ENCODE measurements around the gene CCDC59. TPM values are rescaled to one million over a fixed set of nuclear protein-coding genes. Genes with fewer than 3 reads are reported as not detected.
"Not testable (repeated sequence)": the region's sequence is repeated elsewhere in the genome, so short reads cannot be mapped to it uniquely, and the experiment has no call there.

Gene CCDC59, protein sequence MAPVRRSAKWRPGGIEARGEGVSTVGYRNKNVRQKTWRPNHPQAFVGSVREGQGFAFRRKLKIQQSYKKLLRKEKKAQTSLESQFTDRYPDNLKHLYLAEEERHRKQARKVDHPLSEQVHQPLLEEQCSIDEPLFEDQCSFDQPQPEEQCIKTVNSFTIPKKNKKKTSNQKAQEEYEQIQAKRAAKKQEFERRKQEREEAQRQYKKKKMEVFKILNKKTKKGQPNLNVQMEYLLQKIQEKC
- total RNA-seq, result 10 to 100 TPM; 76.8 to 85.5 TPM

DNA sequence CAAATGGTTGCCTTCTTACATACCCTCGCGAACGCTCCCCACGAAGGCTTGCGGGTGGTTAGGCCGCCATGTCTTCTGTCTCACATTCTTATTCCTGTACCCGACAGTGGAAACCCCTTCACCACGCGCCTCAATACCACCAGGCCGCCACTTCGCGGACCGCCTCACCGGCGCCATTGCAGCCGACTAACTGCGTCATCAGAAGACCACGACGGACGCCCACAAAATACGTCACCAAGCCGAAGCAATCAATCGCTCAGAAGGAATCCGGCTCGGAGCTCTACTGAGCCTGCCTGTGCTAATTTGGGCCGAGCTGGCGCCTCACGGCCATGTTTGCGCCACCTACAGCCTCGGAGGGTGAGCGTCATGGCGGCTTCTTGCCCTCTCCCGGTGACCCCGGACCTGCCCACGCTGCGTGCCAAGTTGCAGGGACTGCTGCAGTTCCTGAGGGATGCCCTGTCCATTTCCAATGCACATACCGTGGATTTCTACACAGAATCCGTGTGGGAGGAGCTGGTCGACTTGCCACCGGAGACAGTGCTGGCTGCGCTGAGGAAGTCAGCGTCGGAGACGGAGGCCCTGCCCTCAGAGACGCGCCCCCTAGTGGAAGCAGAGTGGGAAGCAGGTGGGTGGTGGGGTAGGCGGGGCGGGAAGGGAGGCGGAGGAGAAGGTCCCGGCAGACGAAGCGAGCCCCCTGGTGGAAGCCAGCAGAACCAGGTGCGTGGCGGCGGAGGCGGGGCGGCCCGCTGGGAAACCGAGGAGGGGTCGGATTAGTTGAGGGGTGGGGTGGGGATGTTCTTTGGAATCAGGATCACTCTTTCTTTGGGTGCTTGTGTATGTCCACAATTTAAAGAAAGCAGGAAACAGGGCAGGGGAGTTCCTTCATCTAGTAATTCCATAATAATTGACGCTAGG is at the start of gene CCDC59, which contains the start of gene METTL25:
TSS of gene CCDC59 (minus strand) at position 188 of the 915 bp plus-strand sequence. CDS start at position 177, 11 bp downstream.
TSS of gene METTL25 (plus strand) at position 330 of the 915 bp plus-strand sequence. CDS start at position 367, 37 bp downstream.
- Mint-ChIP-seq H3K27ac (peak within 1 kb of the TSS; percentile 96), H3K36me3 (ENCODE audit: insufficient read depth in 2 of 2) (peaks cover 5 to 37% of the 10 kb centered on the region in 2 donors), H3K4me1 (ENCODE audit: low read depth) (peaks cover 49% of the 10 kb centered on the region), H3K4me3 (peak within 1 kb of the TSS; percentile 87 to 92), H3K27me3 (ENCODE audit: low read depth) (no peaks in the 10 kb centered on the region), H3K9me3 (no peaks in the 10 kb centered on the region)
- peak; percentile 94 for ATAC-seq (replicated peaks in 1 of 2)
- DNase-seq, result peak; percentile 95 to 96

DNA sequence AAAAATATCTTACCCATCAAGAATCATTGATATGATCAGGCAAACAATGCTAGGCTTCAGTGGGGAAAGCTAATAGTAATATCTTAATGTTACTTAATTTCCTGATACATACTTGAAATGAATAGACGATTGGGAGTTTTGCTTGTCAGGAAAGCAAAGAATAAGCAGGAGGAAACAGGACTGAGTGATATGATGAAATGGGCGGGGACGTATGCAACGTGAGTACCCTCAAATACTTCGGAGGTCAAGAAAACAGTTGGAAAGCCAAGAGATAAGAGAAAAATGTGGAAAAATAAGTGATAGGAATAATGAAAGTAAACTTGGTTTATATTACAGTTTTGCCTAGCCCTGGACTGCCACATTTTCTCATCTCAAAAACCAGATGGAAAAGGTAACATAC is 49.3 kb upstream of the CCDC59 start:
- H3K36me3 Mint-ChIP-seq (ENCODE audit: insufficient read depth in 2 of 2), result no peaks in the 10 kb centered on the region
- no peak overlapping the region for H3K4me3 Mint-ChIP-seq
- DNase-seq (no peak), ATAC-seq (replicated peaks in 1 of 2) (no peak)
- H3K27ac Mint-ChIP-seq, result no peak overlapping the region
- no peaks in the 10 kb centered on the region for H3K9me3 Mint-ChIP-seq
- no peaks in the 10 kb centered on the region for H3K27me3 Mint-ChIP-seq (ENCODE audit: low read depth)
- H3K4me1 Mint-ChIP-seq (ENCODE audit: low read depth), result no peaks in the 10 kb centered on the region

DNA sequence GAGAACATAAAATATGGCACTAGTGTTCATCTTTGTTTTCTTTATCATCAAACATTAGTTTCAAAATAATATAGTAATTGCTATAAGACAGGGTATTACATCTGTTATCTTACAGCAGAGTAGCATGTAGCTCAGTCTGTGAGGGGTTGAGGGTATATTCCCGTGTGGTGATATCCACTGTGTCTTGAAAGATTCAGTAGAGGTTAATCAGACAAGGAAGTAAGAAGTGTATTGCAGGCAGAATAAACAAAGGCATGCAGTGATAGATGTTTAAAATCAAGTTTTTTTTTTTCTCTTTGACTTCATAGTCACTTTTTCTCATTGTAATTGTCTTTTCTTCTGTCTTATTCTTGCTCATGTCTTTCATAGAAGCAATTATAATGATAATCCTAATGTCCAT is 48.5 kb upstream of the CCDC59 start:
- Mint-ChIP-seq H3K36me3 (ENCODE audit: insufficient read depth in 2 of 2) (no peaks in the 10 kb centered on the region), H3K27me3 (ENCODE audit: low read depth) (no peaks in the 10 kb centered on the region), H3K4me3 (no peak overlapping the region), H3K4me1 (ENCODE audit: low read depth) (no peaks in the 10 kb centered on the region), H3K9me3 (no peaks in the 10 kb centered on the region), H3K27ac (no peak overlapping the region)
- ATAC-seq (replicated peaks in 1 of 2) (no peak), DNase-seq (no peak)

DNA sequence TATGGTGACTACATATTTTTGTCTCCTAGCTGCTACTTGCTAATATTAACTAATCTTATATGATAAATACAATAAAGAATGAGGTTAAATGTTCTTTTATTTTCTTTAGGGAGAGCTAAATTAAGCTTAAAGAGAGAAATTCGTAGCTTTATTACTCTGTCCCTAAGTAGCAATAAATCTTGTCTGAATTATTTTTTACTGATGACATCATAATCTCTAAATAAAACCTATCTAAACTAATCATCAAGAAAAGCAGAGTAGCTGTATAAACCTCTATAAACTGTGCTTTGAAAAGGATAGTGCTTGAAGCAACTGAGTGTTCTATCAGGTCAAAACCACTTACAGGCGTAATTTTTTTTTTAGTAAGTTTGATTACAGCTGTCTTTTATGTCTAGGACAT is 42.6 kb upstream of the CCDC59 start:
- no peak for ATAC-seq (replicated peaks in 1 of 2)
- H3K27me3 Mint-ChIP-seq (ENCODE audit: low read depth), result no peaks in the 10 kb centered on the region
- H3K4me3 Mint-ChIP-seq, result no peak overlapping the region
- H3K4me1 Mint-ChIP-seq (ENCODE audit: low read depth), result no peaks in the 10 kb centered on the region
- DNase-seq, result no peak
- H3K27ac Mint-ChIP-seq, result no peak overlapping the region
- no peaks in the 10 kb centered on the region for H3K36me3 Mint-ChIP-seq (ENCODE audit: insufficient read depth in 2 of 2)
- H3K9me3 Mint-ChIP-seq, result no peaks in the 10 kb centered on the region

DNA sequence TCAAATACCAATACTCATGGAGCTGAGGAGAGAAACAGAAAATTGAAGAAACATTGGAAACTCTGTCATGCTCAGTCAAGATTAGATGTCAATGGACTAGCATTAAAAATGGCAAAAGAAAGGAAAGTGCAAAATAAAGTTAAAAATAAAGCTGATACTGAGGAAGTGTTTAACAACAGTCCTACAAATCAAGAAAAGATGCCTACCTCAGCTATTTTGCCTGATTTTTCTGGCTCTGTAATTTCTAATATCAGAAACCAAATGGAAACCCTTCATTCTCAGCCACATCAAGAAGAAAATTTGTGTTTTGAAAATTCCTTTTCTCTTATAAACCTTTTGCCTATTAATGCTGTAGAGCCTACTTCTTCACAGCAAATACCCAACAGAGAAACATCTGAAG is 40.7 kb upstream of the CCDC59 start:
- no peak for DNase-seq
- no peak overlapping the region for H3K4me3 Mint-ChIP-seq
- no peaks in the 10 kb centered on the region for H3K4me1 Mint-ChIP-seq (ENCODE audit: low read depth)
- H3K27ac Mint-ChIP-seq, result no peak overlapping the region
- ATAC-seq (replicated peaks in 1 of 2), result no peak
- no peaks in the 10 kb centered on the region for H3K9me3 Mint-ChIP-seq
- peaks cover 0 to 4% of the 10 kb centered on the region in 2 donors for H3K36me3 Mint-ChIP-seq (ENCODE audit: insufficient read depth in 2 of 2)
- H3K27me3 Mint-ChIP-seq (ENCODE audit: low read depth), result no peaks in the 10 kb centered on the region

DNA sequence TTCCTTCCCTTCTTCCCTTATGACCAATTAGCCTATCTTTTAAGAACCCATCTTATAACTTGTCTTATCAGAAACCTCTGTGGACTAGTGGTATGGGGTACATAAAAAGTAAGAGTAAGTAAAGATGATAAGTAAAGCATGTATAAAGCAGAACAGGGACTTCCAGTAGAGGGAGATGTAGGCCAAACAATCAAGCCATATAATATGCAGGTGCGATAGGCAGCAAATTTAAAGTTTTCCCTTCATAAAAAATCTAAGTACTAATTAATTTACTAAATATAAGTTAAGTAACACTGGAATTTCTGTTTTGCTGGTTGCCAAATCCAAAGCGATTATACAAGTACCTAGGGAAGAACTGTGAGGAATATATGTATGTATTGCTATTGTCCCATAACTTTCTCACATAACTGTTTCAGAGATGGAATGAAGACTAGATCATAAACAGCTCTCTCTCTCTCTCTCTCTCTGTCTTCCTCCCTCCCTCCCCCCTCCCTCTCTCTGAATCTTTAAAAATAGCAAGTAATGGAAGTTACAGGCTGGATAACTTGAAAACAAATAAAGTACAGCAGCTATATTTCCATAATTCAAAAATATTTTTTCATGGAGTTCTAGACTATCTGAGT is 25.9 kb upstream of the CCDC59 start:
- no peak overlapping the region for H3K27ac Mint-ChIP-seq
- H3K4me1 Mint-ChIP-seq (ENCODE audit: low read depth), result no peaks in the 10 kb centered on the region
- H3K27me3 Mint-ChIP-seq (ENCODE audit: low read depth), result no peaks in the 10 kb centered on the region
- H3K9me3 Mint-ChIP-seq, result no peaks in the 10 kb centered on the region
- H3K4me3 Mint-ChIP-seq, result no peak overlapping the region
- no peak for ATAC-seq (replicated peaks in 1 of 2)
- no peak for DNase-seq
- H3K36me3 Mint-ChIP-seq (ENCODE audit: insufficient read depth in 2 of 2), result peaks cover 0 to 1% of the 10 kb centered on the region in 2 donors

DNA sequence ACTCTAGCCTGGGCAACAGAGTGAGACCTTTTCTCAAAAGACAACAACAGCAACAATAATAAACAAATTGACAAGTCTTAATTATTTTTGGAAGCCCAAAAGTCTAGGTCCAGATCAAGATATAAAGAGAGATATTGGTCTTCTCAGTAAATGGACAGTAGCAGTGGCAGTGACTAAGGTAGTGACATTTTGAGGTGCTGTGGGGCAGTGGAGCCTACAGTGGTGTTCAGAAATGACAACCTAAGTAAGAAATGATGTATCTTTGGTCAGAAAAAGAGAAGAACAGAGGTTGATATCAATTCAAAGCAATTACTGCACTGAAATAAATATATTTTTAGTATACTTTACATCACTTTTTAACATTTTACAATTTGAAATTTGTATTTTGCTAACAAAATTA is 20.8 kb upstream of the CCDC59 start:
- DNase-seq (no peak), ATAC-seq (replicated peaks in 1 of 2) (no peak)
- peaks cover 4 to 5% of the 10 kb centered on the region in 2 donors for H3K36me3 Mint-ChIP-seq (ENCODE audit: insufficient read depth in 2 of 2)
- H3K4me1 Mint-ChIP-seq (ENCODE audit: low read depth), result no peaks in the 10 kb centered on the region
- no peak overlapping the region for H3K4me3 Mint-ChIP-seq
- H3K27ac Mint-ChIP-seq, result no peak overlapping the region
- peaks cover 0 to 4% of the 10 kb centered on the region in 2 donors for H3K9me3 Mint-ChIP-seq
- H3K27me3 Mint-ChIP-seq (ENCODE audit: low read depth), result no peaks in the 10 kb centered on the region

DNA sequence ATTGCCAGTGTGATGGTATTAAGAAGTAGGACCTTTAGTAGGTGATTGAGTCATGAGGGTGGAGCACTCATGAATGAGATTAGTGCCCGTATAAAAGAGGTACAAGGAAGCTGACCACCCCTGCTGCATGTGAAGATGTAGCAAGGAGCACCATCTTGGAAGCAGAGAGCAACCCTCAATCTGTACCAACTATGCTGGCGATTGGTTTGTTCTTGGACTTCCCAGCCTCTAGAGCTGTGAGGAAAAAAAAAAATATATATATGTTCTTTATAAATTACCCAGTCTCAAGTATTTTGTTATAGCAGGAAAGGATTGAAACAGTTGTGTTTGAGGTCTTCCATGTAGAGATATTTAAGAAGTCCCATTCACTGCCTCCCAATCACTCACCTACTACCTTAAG is 17.0 kb upstream of the CCDC59 start:
- Mint-ChIP-seq H3K27ac (no peak overlapping the region), H3K9me3 (peaks cover 0 to 6% of the 10 kb centered on the region in 2 donors), H3K27me3 (ENCODE audit: low read depth) (no peaks in the 10 kb centered on the region), H3K4me3 (no peak overlapping the region), H3K36me3 (ENCODE audit: insufficient read depth in 2 of 2) (peaks cover 8 to 9% of the 10 kb centered on the region in 2 donors), H3K4me1 (ENCODE audit: low read depth) (no peaks in the 10 kb centered on the region)
- ATAC-seq (replicated peaks in 1 of 2) (no peak), DNase-seq (no peak)

DNA sequence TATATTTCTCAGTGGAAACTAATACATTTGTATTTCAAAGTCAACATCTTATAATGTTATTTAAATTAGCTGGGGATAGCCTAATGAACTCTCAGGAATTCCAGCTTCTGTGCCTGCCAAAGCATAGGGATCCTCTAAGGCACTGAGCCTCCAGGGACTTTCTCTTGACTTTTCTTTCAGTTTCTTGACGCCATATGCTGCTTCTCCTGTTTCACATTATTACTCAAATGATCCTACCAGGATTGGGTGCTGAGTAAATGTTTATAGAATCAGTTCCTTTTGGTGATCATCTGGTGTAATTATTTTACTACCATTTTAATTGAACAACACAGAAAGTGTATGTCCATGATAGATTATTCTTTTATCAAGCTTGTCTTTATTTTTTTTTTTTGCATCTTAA is 8.0 kb upstream of the CCDC59 start:
- Mint-ChIP-seq H3K4me1 (ENCODE audit: low read depth) (peaks cover 4% of the 10 kb centered on the region), H3K4me3 (no peak overlapping the region), H3K27me3 (ENCODE audit: low read depth) (no peaks in the 10 kb centered on the region), H3K36me3 (ENCODE audit: insufficient read depth in 2 of 2) (peaks cover 1 to 5% of the 10 kb centered on the region in 2 donors), H3K27ac (no peak overlapping the region), H3K9me3 (no peaks in the 10 kb centered on the region)
- no peak for ATAC-seq (replicated peaks in 1 of 2)
- DNase-seq, result no peak

DNA sequence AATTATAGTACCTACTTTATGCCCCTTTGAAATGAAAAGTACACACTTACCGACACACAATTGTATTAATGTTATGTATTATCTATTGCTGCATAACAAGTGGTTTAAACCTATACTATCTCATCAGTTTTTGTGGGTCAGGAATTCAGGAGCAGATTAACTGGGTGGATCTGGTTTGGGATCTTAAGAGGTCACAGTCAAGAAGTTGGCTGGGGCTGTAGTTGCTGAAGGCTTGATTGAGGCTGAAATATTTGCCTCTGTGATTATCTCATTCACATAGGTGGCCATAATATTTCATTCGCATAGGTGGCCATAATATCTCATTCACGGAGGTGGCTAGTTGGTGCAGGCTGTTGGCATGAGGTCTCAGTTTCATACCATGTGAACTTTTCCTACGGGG is 5.8 kb upstream of the CCDC59 start:
- Mint-ChIP-seq H3K36me3 (ENCODE audit: insufficient read depth in 2 of 2) (peaks cover 0 to 7% of the 10 kb centered on the region in 2 donors), H3K27me3 (ENCODE audit: low read depth) (no peaks in the 10 kb centered on the region), H3K4me1 (ENCODE audit: low read depth) (peaks cover 23% of the 10 kb centered on the region), H3K27ac (no peak overlapping the region), H3K4me3 (no peak overlapping the region), H3K9me3 (no peaks in the 10 kb centered on the region)
- no peak for ATAC-seq (replicated peaks in 1 of 2)
- DNase-seq, result no peak

DNA sequence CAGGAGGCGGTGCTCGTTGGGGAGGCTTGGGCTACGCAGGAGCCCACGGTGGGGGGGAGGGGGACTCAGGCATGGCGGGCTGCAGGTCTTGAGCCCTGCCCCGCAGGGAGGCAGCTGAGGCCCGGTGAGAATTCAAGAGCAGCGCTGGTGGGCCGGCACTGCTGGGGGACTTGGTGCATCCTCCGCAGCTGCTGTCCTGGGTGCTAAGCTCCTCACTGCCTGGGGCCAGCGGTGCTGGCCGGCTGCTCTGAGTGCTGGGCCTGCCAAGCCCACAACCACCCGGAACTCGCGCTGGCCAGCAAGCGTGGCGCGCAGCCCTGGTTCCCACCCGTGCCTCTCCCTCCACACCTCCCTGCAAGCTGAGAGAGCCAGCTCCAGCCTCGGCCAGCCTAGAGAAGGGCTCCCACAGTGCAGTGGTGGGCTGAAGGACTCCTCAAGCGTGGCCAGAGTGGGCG is 3.3 kb upstream of the CCDC59 start:
- Mint-ChIP-seq H3K27me3 (ENCODE audit: low read depth) (no peaks in the 10 kb centered on the region), H3K9me3 (no peaks in the 10 kb centered on the region), H3K36me3 (ENCODE audit: insufficient read depth in 2 of 2) (peaks cover 3 to 16% of the 10 kb centered on the region in 2 donors), H3K4me3 (no peak overlapping the region), H3K27ac (no peak overlapping the region), H3K4me1 (ENCODE audit: low read depth) (peaks cover 32% of the 10 kb centered on the region)
- DNase-seq (no peak), ATAC-seq (replicated peaks in 1 of 2) (no peak)

DNA sequence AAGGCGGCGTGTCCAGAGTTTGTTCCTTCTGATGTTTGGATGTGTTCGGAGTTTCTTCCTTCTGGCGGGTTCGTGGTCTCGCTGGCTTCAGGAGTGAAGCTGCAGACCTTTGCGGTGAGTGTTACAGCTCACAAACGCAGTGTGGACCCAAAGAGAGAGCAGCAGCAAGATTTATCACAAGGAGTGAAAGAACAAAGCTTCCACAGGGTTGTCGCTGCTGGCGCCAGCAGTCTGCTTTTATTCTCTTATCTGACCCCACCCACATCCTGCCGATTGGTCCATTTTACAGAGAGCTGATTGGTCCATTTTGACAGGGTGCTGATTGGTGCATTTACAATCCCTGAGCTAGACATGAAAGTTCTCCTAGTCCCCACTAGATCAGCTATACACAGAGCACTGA is 2.6 kb upstream of the CCDC59 start:
- DNase-seq; ATAC-seq (replicated peaks in 1 of 2); H3K4me3 Mint-ChIP-seq; H3K9me3 Mint-ChIP-seq; H3K27me3 Mint-ChIP-seq (ENCODE audit: low read depth); H3K27ac Mint-ChIP-seq: not testable (repeated sequence)
- Mint-ChIP-seq H3K36me3 (ENCODE audit: insufficient read depth in 2 of 2) (peaks cover 3 to 20% of the 10 kb centered on the region in 2 donors), H3K4me1 (ENCODE audit: low read depth) (peaks cover 35% of the 10 kb centered on the region)

DNA sequence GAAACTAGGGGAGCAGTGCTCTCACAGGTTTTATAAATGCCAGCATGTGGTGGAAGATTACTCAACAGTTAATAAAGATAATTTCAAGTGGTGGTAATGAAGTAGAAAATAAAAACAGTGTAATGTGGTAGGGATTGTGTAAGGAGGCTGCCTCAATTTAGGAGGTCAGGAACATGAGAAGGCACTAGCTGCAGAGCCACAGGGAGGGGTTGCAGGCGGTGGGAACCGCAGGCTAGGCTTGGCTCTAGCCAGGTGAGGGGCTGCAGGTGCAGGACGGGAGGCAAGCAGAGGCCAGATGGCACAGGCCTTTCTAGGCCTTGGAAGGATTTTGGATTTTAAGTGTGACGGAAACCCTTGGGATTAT is 910 bp upstream of the CCDC59 start:
- Mint-ChIP-seq H3K4me1 (ENCODE audit: low read depth) (peaks cover 49% of the 10 kb centered on the region), H3K9me3 (no peaks in the 10 kb centered on the region), H3K27ac (peak overlapping the region; percentile 96), H3K27me3 (ENCODE audit: low read depth) (no peaks in the 10 kb centered on the region), H3K4me3 (peak overlapping the region; percentile 87 to 92), H3K36me3 (ENCODE audit: insufficient read depth in 2 of 2) (peaks cover 5 to 34% of the 10 kb centered on the region in 2 donors)
- ATAC-seq (replicated peaks in 1 of 2) (no peak), DNase-seq (peak; percentile 7 to 8)
